ENCODE data around the gene RBMS3. TPM values are rescaled to one million over a fixed set of nuclear protein-coding genes. Genes with fewer than 3 reads are reported as not detected.

The RBMS3 gene
- total RNA-seq, 2 experiments from 2014 or later: 1.0 TPM; not detected in 1

GRCh38 chr3:29414468-29415224 is 133.8 kb downstream of the RBMS3 start:
- CTCF ChIA-PET (ENCODE audit: unreplicated experiment): no interaction called here
- Histone ChIP-seq H2AFZ (ENCODE audit: low read length) (peak overlapping the region; percentile 80; the same call in 1 of the 2 replicates), H3K27ac (ENCODE audit: low read depth, low read length, poor library complexity, severe bottlenecking) (no peak overlapping the region), H3K4me1 (ENCODE audit: insufficient read depth, low read length, poor library complexity, severe bottlenecking) (peaks cover 52% of the 10 kb centered on the region), H3K79me2 (ENCODE audit: insufficient read depth, low read depth, low read length) (no peaks in the 10 kb centered on the region), H3K4me2 (ENCODE audit: low read length) (peak overlapping the region; percentile 58), H4K20me1 (ENCODE audit: insufficient read depth, low read length) (no peaks in the 10 kb centered on the region), H3K9me3 (ENCODE audit: low read length) (no peaks in the 10 kb centered on the region; the same call in 1 of the 2 replicates), H3K36me3 (ENCODE audit: insufficient read depth, low read length) (no peaks in the 10 kb centered on the region), H3K4me3 (ENCODE audit: low read depth, low read length, poor library complexity, severe bottlenecking) (peak overlapping the region; percentile 19), H3K9me2 (ENCODE audit: insufficient read depth, low read length) (no peaks in the 10 kb centered on the region)
- no peak for DNase-seq (ENCODE audit: low spot score)
- TF ChIP-seq CTCF (conservative IDR thresholded peaks at IDR 0.05; ENCODE audit: low read length) (no peak), EZH2phosphoT487 (IDR thresholded peaks at IDR 0.05; ENCODE audit: borderline replicate concordance, low read depth, low read length) (no peak)
- intact Hi-C loops (cut with micrococcal nuclease; ENCODE audit: unreplicated experiment): no loop called here
- BruUV-seq (replicated peaks): no TSS peak
- POLR2A ChIA-PET: interaction anchor here (0.5 to 1.4 kb wide), 3 partner anchors 16 to 39 kb away, joined by 3 to 5 read pairs (median 3); no protein-coding TSS in a partner anchor

- no TSS peak for BruUV-seq (replicated peaks)
- Histone ChIP-seq H3K36me3 (ENCODE audit: insufficient read depth, low read length) (no peaks in the 10 kb centered on the region), H4K20me1 (ENCODE audit: insufficient read depth, low read length) (no peaks in the 10 kb centered on the region), H3K79me2 (ENCODE audit: insufficient read depth, low read depth, low read length) (no peaks in the 10 kb centered on the region), H3K4me3 (ENCODE audit: low read depth, low read length, poor library complexity, severe bottlenecking) (no peak overlapping the region), H3K9me2 (ENCODE audit: insufficient read depth, low read length) (no peaks in the 10 kb centered on the region), H3K4me2 (ENCODE audit: low read length) (no peak overlapping the region), H3K4me1 (ENCODE audit: insufficient read depth, low read length, poor library complexity, severe bottlenecking) (peaks cover 42% of the 10 kb centered on the region), H2AFZ (ENCODE audit: low read length) (peak overlapping the region; percentile 15; the same call in 1 of the 2 replicates), H3K9me3 (ENCODE audit: low read length) (no peaks in the 10 kb centered on the region), H3K27ac (ENCODE audit: low read depth, low read length, poor library complexity, severe bottlenecking) (no peak overlapping the region)
- TF ChIP-seq EZH2phosphoT487 (IDR thresholded peaks at IDR 0.05; ENCODE audit: borderline replicate concordance, low read depth, low read length) (no peak), CTCF (conservative IDR thresholded peaks at IDR 0.05; ENCODE audit: low read length) (no peak)
- CTCF ChIA-PET (ENCODE audit: unreplicated experiment): interaction anchor here (1.6 kb wide), 1 partner anchor 10 kb away, joined by 4 read pairs; no protein-coding TSS in a partner anchor
- POLR2A ChIA-PET: interaction anchor here (1.1 to 1.4 kb wide), 2 partner anchors 14 to 17 kb away, joined by 3 to 5 read pairs; no protein-coding TSS in a partner anchor
- DNase-seq (ENCODE audit: low spot score): no peak
- intact Hi-C loops (cut with micrococcal nuclease; ENCODE audit: unreplicated experiment): no loop called here
Observed at GRCh38 chr3:29415482-29416223, 134.8 kb downstream of the RBMS3 start.

Data from OCI-LY7 (cell line).